Measurements from ENCODE around the gene SHB.

Gene SHB

DNA sequence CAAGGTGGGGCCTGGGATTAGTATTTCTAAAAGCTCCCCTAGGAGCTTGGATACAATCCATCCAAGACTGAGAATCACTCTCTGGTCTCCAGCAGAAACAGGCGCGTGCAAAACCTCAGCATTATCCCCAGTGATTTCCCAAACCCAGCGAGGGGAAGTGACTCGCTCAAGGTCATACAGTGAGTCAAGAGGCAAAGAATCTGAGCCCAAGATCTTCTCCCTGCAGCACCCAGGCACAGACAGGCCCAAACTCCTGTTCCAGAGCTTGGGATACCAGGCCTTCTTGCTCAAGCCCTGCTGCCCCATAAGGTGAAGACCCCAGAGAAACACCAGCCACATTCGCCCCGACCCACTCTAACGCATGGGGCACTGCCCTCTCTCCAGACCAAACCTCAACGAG, 33.2 kb downstream of the SHB start:
- Histone ChIP-seq H3K4me3 (replicated peaks; ENCODE audit: low read depth, low read length) (no peak overlapping the region), H3K27me3 (replicated peaks; ENCODE audit: control insufficient read depth, insufficient read depth, low read length) (no peaks in the 10 kb centered on the region), H3K36me3 (ENCODE audit: control insufficient read depth, insufficient read depth, low read length) (no peaks in the 10 kb centered on the region)
- TF ChIP-seq, protein P1, sequence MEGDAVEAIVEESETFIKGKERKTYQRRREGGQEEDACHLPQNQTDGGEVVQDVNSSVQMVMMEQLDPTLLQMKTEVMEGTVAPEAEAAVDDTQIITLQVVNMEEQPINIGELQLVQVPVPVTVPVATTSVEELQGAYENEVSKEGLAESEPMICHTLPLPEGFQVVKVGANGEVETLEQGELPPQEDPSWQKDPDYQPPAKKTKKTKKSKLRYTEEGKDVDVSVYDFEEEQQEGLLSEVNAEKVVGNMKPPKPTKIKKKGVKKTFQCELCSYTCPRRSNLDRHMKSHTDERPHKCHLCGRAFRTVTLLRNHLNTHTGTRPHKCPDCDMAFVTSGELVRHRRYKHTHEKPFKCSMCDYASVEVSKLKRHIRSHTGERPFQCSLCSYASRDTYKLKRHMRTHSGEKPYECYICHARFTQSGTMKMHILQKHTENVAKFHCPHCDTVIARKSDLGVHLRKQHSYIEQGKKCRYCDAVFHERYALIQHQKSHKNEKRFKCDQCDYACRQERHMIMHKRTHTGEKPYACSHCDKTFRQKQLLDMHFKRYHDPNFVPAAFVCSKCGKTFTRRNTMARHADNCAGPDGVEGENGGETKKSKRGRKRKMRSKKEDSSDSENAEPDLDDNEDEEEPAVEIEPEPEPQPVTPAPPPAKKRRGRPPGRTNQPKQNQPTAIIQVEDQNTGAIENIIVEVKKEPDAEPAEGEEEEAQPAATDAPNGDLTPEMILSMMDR (IDR thresholded peaks at IDR 0.05; ENCODE audit: insufficient read depth, low read length, poor library complexity, severe bottlenecking): no peak
- DNase-seq (ENCODE audit: extremely low read depth, insufficient read length): no peak

DNA sequence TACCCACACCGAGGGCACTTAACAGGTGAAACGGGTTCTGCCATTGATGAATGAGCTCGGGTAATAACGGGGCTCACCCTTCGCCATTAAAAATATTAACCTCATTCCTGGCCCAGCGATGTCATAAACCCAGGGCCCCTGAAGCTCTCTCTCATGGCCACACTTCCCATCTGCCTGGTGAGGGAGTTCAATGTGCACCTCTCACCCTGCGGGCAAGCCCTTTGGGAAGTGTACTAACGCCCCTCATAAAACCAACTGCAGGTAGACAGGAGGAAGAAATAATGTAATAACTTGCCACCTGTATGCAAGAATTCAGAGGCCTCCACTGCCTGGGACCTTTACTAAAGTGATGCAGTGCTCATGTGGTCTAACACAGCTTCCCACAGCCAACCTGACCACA, 35.1 kb downstream of the SHB start:
- H3K27me3 ChIP-seq (replicated peaks; ENCODE audit: control insufficient read depth, insufficient read depth, low read length): no peaks in the 10 kb centered on the region
- H3K4me3 ChIP-seq (replicated peaks; ENCODE audit: low read depth, low read length): no peak overlapping the region
- H3K36me3 ChIP-seq (ENCODE audit: control insufficient read depth, insufficient read depth, low read length): no peaks in the 10 kb centered on the region
- TF ChIP-seq, protein P1 (IDR thresholded peaks at IDR 0.05; ENCODE audit: insufficient read depth, low read length, poor library complexity, severe bottlenecking): no peak
- DNase-seq (ENCODE audit: extremely low read depth, insufficient read length): no peak

DNA sequence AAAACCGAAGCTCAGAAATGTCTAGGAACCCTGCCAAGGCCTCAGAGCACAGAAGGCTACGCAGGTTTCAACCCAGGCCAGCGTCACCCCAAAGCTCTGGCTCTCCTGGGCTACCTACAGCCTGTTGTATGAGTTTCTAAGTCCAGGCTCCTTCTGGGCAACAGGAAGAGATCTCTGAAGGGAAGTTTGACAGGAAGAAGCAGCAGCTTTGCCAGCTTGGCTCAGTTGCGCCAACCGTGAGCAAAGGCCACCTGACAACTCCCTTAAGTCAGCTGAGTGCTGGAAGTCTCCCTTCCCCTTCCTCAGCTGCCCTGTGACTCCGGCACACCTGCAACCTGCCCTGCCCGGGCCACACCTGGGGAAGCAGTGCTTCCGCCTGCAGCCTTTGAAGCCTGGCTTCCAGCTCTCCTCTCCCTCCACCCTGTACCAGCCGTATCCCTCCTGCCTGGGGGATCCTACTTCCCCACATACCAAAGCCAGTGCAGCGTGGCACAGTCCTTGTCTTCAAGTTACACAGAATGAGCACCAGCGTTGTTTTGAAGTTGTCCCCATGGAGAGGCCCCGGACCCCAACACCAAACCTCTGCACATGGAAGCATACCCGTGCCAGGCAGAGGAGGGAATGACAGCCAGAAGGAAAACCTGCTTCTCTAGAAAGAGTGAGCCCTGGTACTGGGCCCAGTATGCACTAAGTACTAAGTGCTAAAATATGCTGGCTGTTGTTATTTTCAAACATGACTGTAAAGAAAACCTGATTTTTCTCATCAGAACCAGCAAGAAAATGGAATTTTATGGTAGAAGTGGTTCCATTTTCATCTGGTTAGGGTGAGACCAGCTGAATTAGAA, 36.5 kb downstream of the SHB start:
- no peak for DNase-seq (ENCODE audit: extremely low read depth, insufficient read length)
- H3K4me3 ChIP-seq (replicated peaks; ENCODE audit: low read depth, low read length): no peak overlapping the region
- no peaks in the 10 kb centered on the region for H3K27me3 ChIP-seq (replicated peaks; ENCODE audit: control insufficient read depth, insufficient read depth, low read length)
- H3K36me3 ChIP-seq (ENCODE audit: control insufficient read depth, insufficient read depth, low read length): no peaks in the 10 kb centered on the region
- TF ChIP-seq, protein P1 (IDR thresholded peaks at IDR 0.05; ENCODE audit: insufficient read depth, low read length, poor library complexity, severe bottlenecking): no peak

DNA sequence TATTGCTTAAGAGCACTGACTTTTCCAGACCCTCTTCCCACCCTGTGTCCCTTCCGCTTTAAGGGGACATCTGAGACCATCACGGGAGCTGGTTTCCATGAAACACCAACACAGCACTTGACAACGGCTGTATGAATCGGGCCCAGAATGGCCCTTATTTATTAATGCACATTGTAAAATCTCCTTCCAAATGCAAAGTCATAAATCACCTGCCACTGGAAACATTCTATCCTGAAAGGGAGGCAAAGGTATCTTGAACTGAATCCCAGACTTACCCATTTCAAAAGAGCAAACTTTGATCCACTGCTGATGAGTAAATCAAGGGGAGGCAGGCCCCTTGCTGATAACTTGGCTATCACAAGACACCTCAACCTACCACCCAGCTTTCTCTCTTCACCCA, 37.4 kb downstream of the SHB start:
- Histone ChIP-seq H3K27me3 (replicated peaks; ENCODE audit: control insufficient read depth, insufficient read depth, low read length) (no peaks in the 10 kb centered on the region), H3K4me3 (replicated peaks; ENCODE audit: low read depth, low read length) (no peak overlapping the region), H3K36me3 (ENCODE audit: control insufficient read depth, insufficient read depth, low read length) (no peaks in the 10 kb centered on the region)
- TF ChIP-seq, protein P1 (IDR thresholded peaks at IDR 0.05; ENCODE audit: insufficient read depth, low read length, poor library complexity, severe bottlenecking): no peak
- no peak for DNase-seq (ENCODE audit: extremely low read depth, insufficient read length)

DNA sequence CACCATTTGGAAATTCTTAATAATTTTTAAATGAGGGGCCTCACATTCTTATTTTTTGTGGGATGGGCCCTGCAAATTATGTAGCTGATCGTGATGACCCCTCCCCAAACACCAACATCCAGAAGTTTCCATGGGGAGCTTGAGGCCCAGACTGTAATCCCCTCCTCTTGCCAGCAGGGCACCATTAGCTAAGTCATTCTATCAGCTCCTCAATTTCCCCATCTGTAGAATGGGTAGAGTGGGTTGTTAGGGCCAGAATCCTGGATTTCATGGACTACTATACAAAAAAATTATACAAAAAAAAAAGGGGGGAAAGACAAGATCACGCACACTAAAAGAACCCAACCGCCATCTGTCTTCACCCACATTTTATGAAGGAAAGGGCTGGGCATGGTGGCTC, 38.4 kb downstream of the SHB start:
- H3K4me3 ChIP-seq (replicated peaks; ENCODE audit: low read depth, low read length): no peak overlapping the region
- no peaks in the 10 kb centered on the region for H3K27me3 ChIP-seq (replicated peaks; ENCODE audit: control insufficient read depth, insufficient read depth, low read length)
- DNase-seq (ENCODE audit: extremely low read depth, insufficient read length): no peak
- TF ChIP-seq, protein P1 (IDR thresholded peaks at IDR 0.05; ENCODE audit: insufficient read depth, low read length, poor library complexity, severe bottlenecking): peak; percentile 26
- no peaks in the 10 kb centered on the region for H3K36me3 ChIP-seq (ENCODE audit: control insufficient read depth, insufficient read depth, low read length)

Data from GM06990 (cell line).